ENCODE data around the gene ERN2. TPM values are rescaled to one million over a fixed set of nuclear protein-coding genes. Genes with fewer than 3 reads are reported as not detected.

The ERN2 gene
- total and polyA plus RNA-seq, 4 donors: 0.46 to 10.6 (median 3.5) TPM

GRCh38 chr16:23706439-23706838 lies 6.6 kb downstream of the ERN2 start:
- no peak overlapping the region for H3K9ac ChIP-seq (ENCODE audit: insufficient read depth in 1 of 2, low read length in 2 of 2)
- 82 to 83% methylated on average over 4 of the region's 4 CpGs for WGBS, 2 donors
- H3K4me3 ChIP-seq: no peak overlapping the region
- TF ChIP-seq CTCF (IDR thresholded peaks at IDR 0.05; ENCODE audit: control extremely low read depth, extremely low read depth): no peak
- H3K9me3 ChIP-seq (ENCODE audit: control insufficient read depth in 4 of 4, insufficient read depth in 3 of 4, low read length in 3 of 4): peaks cover 0 to 22% (median 5%) of the 10 kb centered on the region in 4 donors
- no peak overlapping the region for H3K27ac ChIP-seq (ENCODE audit: low read depth in 1 of 2, low read length in 1 of 2)
- peaks cover 0 to 4% (median 0%) of the 10 kb centered on the region in 3 donors for H3K27me3 ChIP-seq (ENCODE audit: control insufficient read depth in 3 of 3, insufficient read depth in 3 of 3, low read length in 2 of 3)
- H3K4me1 ChIP-seq (ENCODE audit: control insufficient read depth in 5 of 5, insufficient read depth in 5 of 5, low read length in 5 of 5): no peaks in the 10 kb centered on the region
- no peaks in the 10 kb centered on the region for H3K36me3 ChIP-seq (ENCODE audit: control insufficient read depth in 4 of 4, insufficient read depth in 4 of 4, low read length in 4 of 4)
- no peak for ATAC-seq (ENCODE audit: insufficient read depth, low FRiP score)
- DNase-seq: no peak

- Histone ChIP-seq H3K36me3 (ENCODE audit: control insufficient read depth in 4 of 4, insufficient read depth in 4 of 4, low read length in 4 of 4) (no peaks in the 10 kb centered on the region), H3K4me3 (no peak overlapping the region), H3K4me1 (ENCODE audit: control insufficient read depth in 5 of 5, insufficient read depth in 5 of 5, low read length in 5 of 5) (no peaks in the 10 kb centered on the region), H3K27ac (ENCODE audit: low read depth in 1 of 2, low read length in 1 of 2) (no peak overlapping the region), H3K27me3 (ENCODE audit: control insufficient read depth in 3 of 3, insufficient read depth in 3 of 3, low read length in 2 of 3) (peaks cover 0 to 2% (median 0%) of the 10 kb centered on the region in 3 donors), H3K9me3 (ENCODE audit: control insufficient read depth in 4 of 4, insufficient read depth in 3 of 4, low read length in 3 of 4) (peaks cover 0 to 17% (median 5%) of the 10 kb centered on the region in 4 donors), H3K9ac (ENCODE audit: insufficient read depth in 1 of 2, low read length in 2 of 2) (no peak overlapping the region)
- ATAC-seq (ENCODE audit: insufficient read depth, low FRiP score) (no peak), DNase-seq (no peak)
- no peak for TF ChIP-seq CTCF (IDR thresholded peaks at IDR 0.05; ENCODE audit: control extremely low read depth, extremely low read depth)
- WGBS, 2 donors: 82 to 96% methylated on average over 2 of the region's 2 CpGs
Measured at GRCh38 chr16:23705517-23705902, 7.5 kb downstream of the ERN2 start.

- H3K9ac ChIP-seq (ENCODE audit: insufficient read depth in 1 of 2, low read length in 2 of 2): no peak overlapping the region
- ATAC-seq (ENCODE audit: insufficient read depth, low FRiP score) (no peak), DNase-seq (no peak)
- no peak for TF ChIP-seq CTCF (IDR thresholded peaks at IDR 0.05; ENCODE audit: control extremely low read depth, extremely low read depth)
- H3K4me3 ChIP-seq: no peak overlapping the region
- H3K27me3 ChIP-seq (ENCODE audit: control insufficient read depth in 3 of 3, insufficient read depth in 3 of 3, low read length in 2 of 3): peaks cover 0 to 2% (median 0%) of the 10 kb centered on the region in 3 donors
- H3K36me3 ChIP-seq (ENCODE audit: control insufficient read depth in 4 of 4, insufficient read depth in 4 of 4, low read length in 4 of 4): no peaks in the 10 kb centered on the region
- no peak overlapping the region for H3K27ac ChIP-seq (ENCODE audit: low read depth in 1 of 2, low read length in 1 of 2)
- WGBS, 2 donors: 85 to 93% methylated on average over 22 of the region's 22 CpGs
- no peaks in the 10 kb centered on the region for H3K4me1 ChIP-seq (ENCODE audit: control insufficient read depth in 5 of 5, insufficient read depth in 5 of 5, low read length in 5 of 5)
- H3K9me3 ChIP-seq (ENCODE audit: control insufficient read depth in 4 of 4, insufficient read depth in 3 of 4, low read length in 3 of 4): peaks cover 0 to 11% (median 4%) of the 10 kb centered on the region in 4 donors
Measured at GRCh38 chr16:23704772-23705516, 8.1 kb downstream of the ERN2 start.
